IMR-90 (cell line): ENCODE measurements around the gene GRAMD2B. TPM values are rescaled to one million over a fixed set of nuclear protein-coding genes. Genes with fewer than 3 reads are reported as not detected.

Experiments used
- ATAC-seq: fragments of 200-7000 bp; cut with Tn5 transposase; 2 replicates; pipeline ENCODE4 v1.9.1; 2020; ENCODE audit warnings: low read depth, mild to moderate bottlenecking, moderate library complexity
- BruUV-seq: library from RNA; stranded (reverse); fragments of 400-500 nt; replicated peaks from 2 replicates; lab custom pipeline; 2021; lab: Mats Ljungman, UMichigan
- CTCF ChIA-PET: fragments of 300-600 bp; formaldehyde crosslinking; extraction: SDS; loops from one replicate; lab custom pipeline; 2021; ENCODE audit warnings: antibody characterized with exemption; lab: Yijun Ruan, JAX
- POLR2A ChIA-PET: fragments of 300-600 bp; sonication (Branson Sonifier 250); formaldehyde crosslinking; loops from one replicate; lab custom pipeline; 2022; ENCODE audit warnings: antibody characterized with exemption; ENCODE audit not compliant: unreplicated experiment; lab: Charles Lee
- DNase-seq: peaks from one replicate; pipeline ENCODE4 v3.0.0; 2013
- H2AFZ ChIP-seq: replicated peaks from 2 replicates; pipeline ENCODE3; 2013; ENCODE audit warnings: low read length, mild to moderate bottlenecking; ENCODE audit not compliant: poor library complexity
- H2AK5ac ChIP-seq: 2 replicates; pipeline ENCODE4 v1.6.1; 2013; ENCODE audit warnings: low read depth, low read length, inconsistent platforms
- H2AK9ac ChIP-seq: replicated peaks from 2 replicates; pipeline ENCODE3; 2013; ENCODE audit warnings: mild to moderate bottlenecking, low read depth, low read length, moderate library complexity; ENCODE audit not compliant: poor library complexity
- H2BK120ac ChIP-seq: 2 replicates; pipeline ENCODE4 v1.6.1; 2013; ENCODE audit warnings: low read depth, low read length, inconsistent platforms
- H2BK15ac ChIP-seq: 3 replicates; pipeline ENCODE4 v1.6.1; 2013; ENCODE audit warnings: low read depth, low read length, inconsistent platforms
- H2BK20ac ChIP-seq: 2 replicates; pipeline ENCODE4 v1.6.1; 2013; ENCODE audit warnings: low read depth, mild to moderate bottlenecking, inconsistent platforms, low read length, moderate library complexity
- H2BK5ac ChIP-seq: 2 replicates; pipeline ENCODE4 v1.6.1; 2013; ENCODE audit warnings: mild to moderate bottlenecking, low read depth, low read length, inconsistent platforms; ENCODE audit not compliant: poor library complexity, severe bottlenecking
- H3K14ac ChIP-seq: replicated peaks from 2 replicates; pipeline ENCODE4 v1.6.1; 2013; ENCODE audit warnings: low read depth, low read length, inconsistent platforms
- H3K18ac ChIP-seq: 2 replicates; pipeline ENCODE4 v1.6.1; 2013; ENCODE audit warnings: low read depth, low read length, control low read depth
- H3K23ac ChIP-seq: 2 replicates; pipeline ENCODE4 v1.6.1; 2013; ENCODE audit warnings: low read depth, low read length, inconsistent platforms
- H3K27ac ChIP-seq: 2 replicates; pipeline ENCODE4 v1.5.1; 2013; ENCODE audit warnings: mild to moderate bottlenecking, control low read depth, low read length; ENCODE audit not compliant: insufficient read depth
- H3K27me3 ChIP-seq: 2 replicates; pipeline ENCODE4 v1.6.1; 2013; ENCODE audit warnings: low read length; ENCODE audit not compliant: control insufficient read depth, insufficient read depth
- H3K36me3 ChIP-seq: 2 replicates; pipeline ENCODE4 v1.6.1; 2013; ENCODE audit warnings: low read length, mixed read lengths; ENCODE audit not compliant: control insufficient read depth, insufficient read depth
- H3K4ac ChIP-seq: 2 replicates; pipeline ENCODE4 v1.6.1; 2013; ENCODE audit warnings: low read depth, low read length, inconsistent platforms
- H3K4me1 ChIP-seq: 2 replicates; pipeline ENCODE4 v1.6.1; 2013; ENCODE audit warnings: low read length, mixed read lengths; ENCODE audit not compliant: control insufficient read depth, insufficient read depth
- H3K4me2 ChIP-seq: 2 replicates; pipeline ENCODE4 v1.6.1; 2013; ENCODE audit warnings: low read depth, mild to moderate bottlenecking, control low read depth, low read length, moderate library complexity
- H3K4me3 ChIP-seq: 2 replicates; pipeline ENCODE4 v1.5.1; 2013; ENCODE audit warnings: low read depth, mild to moderate bottlenecking, control low read depth, low read length, moderate library complexity; ENCODE audit not compliant: insufficient read depth
- H3K56ac ChIP-seq: 2 replicates; pipeline ENCODE4 v1.6.1; 2013; ENCODE audit warnings: low read length, inconsistent platforms; ENCODE audit not compliant: insufficient read depth; ENCODE audit errors: extremely low read depth
- H3K79me1 ChIP-seq, 2 experiments: 2 replicates each; pipeline ENCODE4 v1.6.1; 2013; ENCODE audit warnings: low read length in 2 of 2, inconsistent platforms in 1 of 2, low read depth in 1 of 2
- H3K9ac ChIP-seq: 2 replicates; pipeline ENCODE4 v1.6.1; 2013; ENCODE audit warnings: low read depth, low read length, control low read depth
- H3K9me1 ChIP-seq: 2 replicates; pipeline ENCODE4 v1.6.1; 2013; ENCODE audit warnings: low read length, inconsistent platforms; ENCODE audit not compliant: insufficient read depth
- H3K9me3 ChIP-seq: 2 replicates; pipeline ENCODE4 v1.6.1; 2013; ENCODE audit warnings: low read length; ENCODE audit not compliant: control insufficient read depth, insufficient read depth
- H4K20me1 ChIP-seq: 2 replicates; pipeline ENCODE4 v1.6.1; 2013; ENCODE audit warnings: low read length, inconsistent platforms; ENCODE audit not compliant: insufficient read depth
- H4K5ac ChIP-seq: 2 replicates; pipeline ENCODE4 v1.6.1; 2013; ENCODE audit warnings: mild to moderate bottlenecking, low read depth, low read length, control low read depth
- H4K8ac ChIP-seq, 2 experiments: 2 replicates each; pipeline ENCODE4 v1.6.1; 2013; ENCODE audit warnings: low read depth in 2 of 2, low read length in 2 of 2, control low read depth in 1 of 2, inconsistent platforms in 1 of 2
- H4K91ac ChIP-seq: 2 replicates; pipeline ENCODE4 v1.6.1; 2013; ENCODE audit warnings: low read depth, low read length, inconsistent platforms; ENCODE audit not compliant: insufficient read depth
- BHLHE40 ChIP-seq: fragments of 150-350 bp; IDR thresholded peaks from 2 replicates; pipeline ENCODE4 v1.6.1; 2016; ENCODE audit warnings: mild to moderate bottlenecking, low read depth, low read length
- CEBPB ChIP-seq: IDR thresholded peaks from 2 replicates; pipeline ENCODE4 v1.6.1; 2012; ENCODE audit warnings: low read depth, low read length, improper control_type of control experiment
- CHD1 ChIP-seq: IDR thresholded peaks from 2 replicates; pipeline ENCODE4 v1.6.1; 2012; ENCODE audit warnings: low read depth, low read length, improper control_type of control experiment
- CTCF ChIP-seq: conservative IDR thresholded peaks from 2 replicates; pipeline ENCODE4 v1.5.1; 2012; ENCODE audit warnings: mild to moderate bottlenecking, low read depth, low read length, improper control_type of control experiment
- FOS ChIP-seq: fragments of 150-350 bp; IDR thresholded peaks from 2 replicates; pipeline ENCODE4 v1.6.1; 2016; ENCODE audit warnings: low read depth, low read length
- MAFK ChIP-seq: IDR thresholded peaks from 2 replicates; pipeline ENCODE4 v1.6.1; 2012; ENCODE audit warnings: low read depth, low read length, improper control_type of control experiment
- MAZ ChIP-seq: IDR thresholded peaks from 2 replicates; pipeline ENCODE4 v1.6.1; 2012; ENCODE audit warnings: low read depth, mild to moderate bottlenecking, low read length, improper control_type of control experiment, moderate library complexity, borderline replicate concordance
- MXI1 ChIP-seq: IDR thresholded peaks from 2 replicates; pipeline ENCODE4 v1.6.1; 2012; ENCODE audit warnings: low read depth, mild to moderate bottlenecking, low read length, moderate library complexity, borderline replicate concordance
- NFE2L2 ChIP-seq: fragments of 150-350 bp; IDR thresholded peaks from 2 replicates; pipeline ENCODE4 v1.6.1; 2016; ENCODE audit warnings: low read depth, mild to moderate bottlenecking, low read length
- POLR2A ChIP-seq: IDR thresholded peaks from 2 replicates; pipeline ENCODE4 v1.6.1; 2012; ENCODE audit warnings: mild to moderate bottlenecking, low read depth, low read length
- RAD21 ChIP-seq: IDR thresholded peaks from 2 replicates; pipeline ENCODE4 v1.6.1; 2012; ENCODE audit warnings: low read length, improper control_type of control experiment
- RCOR1 ChIP-seq: IDR thresholded peaks from 2 replicates; pipeline ENCODE4 v1.6.1; 2012; ENCODE audit warnings: mild to moderate bottlenecking, low read length, improper control_type of control experiment; ENCODE audit not compliant: insufficient replicate concordance
- RFX5 ChIP-seq: IDR thresholded peaks from 2 replicates; pipeline ENCODE4 v1.8.0; 2012; ENCODE audit warnings: low read depth, mild to moderate bottlenecking, low read length, moderate library complexity
- SMC3 ChIP-seq: fragments of 150-350 bp; IDR thresholded peaks from 2 replicates; pipeline ENCODE4 v1.6.1; 2016; ENCODE audit warnings: low read depth, mild to moderate bottlenecking, antibody characterized with exemption, low read length, moderate library complexity
- WGBS, 2 experiments: methylation state at CpG; one replicate each; pipeline versions ENCODE4 v1.1.5 to v1.1.7; 2013; ENCODE audit warnings: missing lambda C conversion rate in 2 of 2; ENCODE audit not compliant: insufficient read length in 1 of 2; ENCODE audit errors: extremely low coverage in 2 of 2; 5-methylcytosine and 5-hydroxymethylcytosine counted together
- dilution Hi-C: fragments of 300-500 bp; cut with HindIII; formaldehyde crosslinking; loops from one replicate; pipeline ENCODE4 v1.14.3; 2018; ENCODE audit warnings: low sequenced_read_pairs; ENCODE audit not compliant: unreplicated experiment
- in situ Hi-C: fragments of 300-500 bp; cut with MboI; formaldehyde crosslinking; loops from 3 replicates; pipeline ENCODE4 v1.14.3; 2019; ENCODE audit warnings: low sequenced_read_pairs, inconsistent platforms, mixed read lengths
- intact Hi-C: fragments of 100-400 bp; cut with micrococcal nuclease; formaldehyde crosslinking; loops from 2 replicates; pipeline ENCODE4 v1.10.0; 2022
- polyA plus RNA-seq, 3 experiments: library from polyadenylated mRNA; depleted of rRNA; stranded (reverse); fragments of >200 nt; gene quantifications; 2 replicates each; pipeline ENCODE4 v1.2.3, GENCODE V29; 2012; ENCODE audit warnings: low replicate concordance in 1 of 3
- total RNA-seq: library from RNA; depleted of rRNA; stranded (reverse); fragments of >200 nt; gene quantifications from 2 replicates; pipeline ENCODE4 v1.2.3, GENCODE V29; 2012
- TF ChIP-seq, protein P1 (sequence below): fragments of 150-350 bp; IDR thresholded peaks from 2 replicates; pipeline ENCODE4 v1.6.1; 2016; ENCODE audit warnings: low read depth, mild to moderate bottlenecking, low read length, moderate library complexity, borderline replicate concordance
- TF ChIP-seq, protein P2 (sequence below): fragments of 150-350 bp; IDR thresholded peaks from 2 replicates; pipeline ENCODE4 v1.6.1; 2017; ENCODE audit warnings: mild to moderate bottlenecking, antibody characterized with exemption, low read length, low read depth

GRAMD2B gene
- total and polyA plus RNA-seq, 2 of the 4 experiments (the other 2 are of a cell fraction), result 13.9 to 20.3 TPM

DNA sequence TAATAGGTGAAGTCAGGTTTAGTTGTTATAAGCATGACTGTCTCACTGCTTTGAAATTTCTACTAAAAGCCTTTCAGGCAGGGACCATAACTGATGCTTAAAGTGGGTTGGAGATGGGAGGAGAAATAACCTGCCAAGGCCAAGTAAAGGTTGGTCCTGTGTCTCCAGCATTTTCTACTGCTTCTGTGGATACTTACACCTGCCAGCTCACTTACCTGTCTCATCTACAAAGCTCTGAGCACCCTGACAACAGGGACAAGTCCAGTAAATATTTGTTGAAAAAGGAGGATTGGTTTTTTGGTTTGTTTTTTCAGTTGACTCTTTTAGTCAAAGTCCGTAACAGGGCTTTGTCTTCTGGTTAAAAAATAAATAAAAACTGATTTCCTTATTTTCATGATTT lies 38.6 kb downstream of the GRAMD2B start:
- dilution Hi-C loops (no loop called here), in situ Hi-C loops (no loop called here), intact Hi-C loops (no loop called here)
- no peak overlapping the region for H3K4me2 ChIP-seq
- H4K5ac ChIP-seq, result no peak overlapping the region
- no CpG with 5 or more reads among the region's 1 CpG for WGBS, 2 experiments
- no peak overlapping the region for H3K14ac ChIP-seq
- ChIA-PET POLR2A (no interaction called here), CTCF (no interaction called here)
- no peaks in the 10 kb centered on the region for H3K27me3 ChIP-seq
- H3K56ac ChIP-seq, result no peak overlapping the region
- no TSS peak for BruUV-seq
- H3K9ac ChIP-seq, result no peak overlapping the region
- no peak overlapping the region for H4K8ac ChIP-seq
- H4K20me1 ChIP-seq, result no peaks in the 10 kb centered on the region; the same call in 1 of the 2 replicates
- peaks cover 20 to 39% of the 10 kb centered on the region in 2 experiments for H3K79me1 ChIP-seq
- H2BK5ac ChIP-seq, result no peak overlapping the region
- no peaks in the 10 kb centered on the region for H3K9me3 ChIP-seq
- H2BK120ac ChIP-seq, result no peak overlapping the region
- DNase-seq, result no peak
- H2AK5ac ChIP-seq, result no peak overlapping the region
- no peak overlapping the region; the same call in 1 of the 2 replicates for H4K91ac ChIP-seq
- no peak overlapping the region for H3K23ac ChIP-seq
- no peak overlapping the region for H3K4me3 ChIP-seq
- H2AFZ ChIP-seq, result no peak overlapping the region
- no peak overlapping the region for H3K18ac ChIP-seq
- H2AK9ac ChIP-seq, result no peak overlapping the region
- TF ChIP-seq CHD1 (no peak), MAFK (no peak), RFX5 (no peak), RCOR1 (no peak), MXI1 (no peak), RAD21 (no peak), NFE2L2 (no peak), POLR2A (no peak), CEBPB (no peak), CTCF (no peak), MAZ (no peak), SMC3 (no peak), FOS (no peak), BHLHE40 (no peak)
- TF ChIP-seq, protein P1, sequence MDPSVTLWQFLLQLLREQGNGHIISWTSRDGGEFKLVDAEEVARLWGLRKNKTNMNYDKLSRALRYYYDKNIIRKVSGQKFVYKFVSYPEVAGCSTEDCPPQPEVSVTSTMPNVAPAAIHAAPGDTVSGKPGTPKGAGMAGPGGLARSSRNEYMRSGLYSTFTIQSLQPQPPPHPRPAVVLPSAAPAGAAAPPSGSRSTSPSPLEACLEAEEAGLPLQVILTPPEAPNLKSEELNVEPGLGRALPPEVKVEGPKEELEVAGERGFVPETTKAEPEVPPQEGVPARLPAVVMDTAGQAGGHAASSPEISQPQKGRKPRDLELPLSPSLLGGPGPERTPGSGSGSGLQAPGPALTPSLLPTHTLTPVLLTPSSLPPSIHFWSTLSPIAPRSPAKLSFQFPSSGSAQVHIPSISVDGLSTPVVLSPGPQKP, result no peak
- TF ChIP-seq, protein P2, sequence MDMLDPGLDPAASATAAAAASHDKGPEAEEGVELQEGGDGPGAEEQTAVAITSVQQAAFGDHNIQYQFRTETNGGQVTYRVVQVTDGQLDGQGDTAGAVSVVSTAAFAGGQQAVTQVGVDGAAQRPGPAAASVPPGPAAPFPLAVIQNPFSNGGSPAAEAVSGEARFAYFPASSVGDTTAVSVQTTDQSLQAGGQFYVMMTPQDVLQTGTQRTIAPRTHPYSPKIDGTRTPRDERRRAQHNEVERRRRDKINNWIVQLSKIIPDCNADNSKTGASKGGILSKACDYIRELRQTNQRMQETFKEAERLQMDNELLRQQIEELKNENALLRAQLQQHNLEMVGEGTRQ, result no peak
- H3K27ac ChIP-seq, result no peak overlapping the region
- no peak overlapping the region for H2BK20ac ChIP-seq
- H3K36me3 ChIP-seq, result peaks cover 6% of the 10 kb centered on the region
- no peaks in the 10 kb centered on the region for H3K4me1 ChIP-seq
- H3K4ac ChIP-seq, result no peak overlapping the region
- H3K9me1 ChIP-seq, result peaks cover 3% of the 10 kb centered on the region; the same call in 1 of the 2 replicates
- ATAC-seq, result no peak
- H2BK15ac ChIP-seq, result no peak overlapping the region
